ENCODE results near the gene CLASRP.
A peak's percentile ranks its signal among the peaks of the same experiment; 100 is the strongest.

Gene CLASRP

GRCh38 chr19:45087531-45087930 is 48.7 kb downstream of the CLASRP start:
- DNase-seq: no peak

GRCh38 chr19:45090034-45090433 is 51.2 kb downstream of the CLASRP start:
- no peak for DNase-seq

GRCh38 chr19:45090606-45091005 is 51.8 kb downstream of the CLASRP start:
- no peak for DNase-seq

GRCh38 chr19:45091031-45091923 is 52.4 kb downstream of the CLASRP start:
- peak; percentile 97 for DNase-seq

- peak; percentile 92 for DNase-seq
Measured at GRCh38 chr19:45092747-45093678, 54.2 kb downstream of the CLASRP start, which contains the start of gene PPP1R37. TSS of gene PPP1R37 (plus strand) at chr19:45093179. CDS start at chr19:45093326, 147 bp downstream.

GRCh38 chr19:45094137-45094536 is 55.3 kb downstream of the CLASRP start:
- no peak for DNase-seq

- DNase-seq: no peak
Measured at GRCh38 chr19:45094707-45095106, 55.9 kb downstream of the CLASRP start.

GRCh38 chr19:45095496-45096413 is 56.9 kb downstream of the CLASRP start:
- DNase-seq: no peak

- no peak for DNase-seq
Measured at GRCh38 chr19:45096700-45097099, 57.9 kb downstream of the CLASRP start.

GRCh38 chr19:45097450-45097775 is 58.6 kb downstream of the CLASRP start:
- DNase-seq: no peak

GRCh38 chr19:45097776-45098520 is 59.1 kb downstream of the CLASRP start:
- no peak for DNase-seq

- DNase-seq: no peak
Measured at GRCh38 chr19:45098521-45099466, 59.9 kb downstream of the CLASRP start.

GRCh38 chr19:45099467-45100191 is 60.8 kb downstream of the CLASRP start:
- DNase-seq: no peak

- DNase-seq: no peak
Measured at GRCh38 chr19:45100201-45100600, 61.4 kb downstream of the CLASRP start.

GRCh38 chr19:45100846-45101252 is 62.0 kb downstream of the CLASRP start:
- DNase-seq: no peak

GRCh38 chr19:45101806-45102205 is 63.0 kb downstream of the CLASRP start:
- no peak for DNase-seq

- DNase-seq: no peak
Measured at GRCh38 chr19:45102481-45102880, 63.6 kb downstream of the CLASRP start.

- no peak for DNase-seq
Measured at GRCh38 chr19:45103156-45103507, 64.3 kb downstream of the CLASRP start.

- peak; percentile 32 for DNase-seq
Measured at GRCh38 chr19:45103508-45104319, 64.9 kb downstream of the CLASRP start.
